ENCODE measurements around the gene PTDSS2.

Gene PTDSS2

DNA sequence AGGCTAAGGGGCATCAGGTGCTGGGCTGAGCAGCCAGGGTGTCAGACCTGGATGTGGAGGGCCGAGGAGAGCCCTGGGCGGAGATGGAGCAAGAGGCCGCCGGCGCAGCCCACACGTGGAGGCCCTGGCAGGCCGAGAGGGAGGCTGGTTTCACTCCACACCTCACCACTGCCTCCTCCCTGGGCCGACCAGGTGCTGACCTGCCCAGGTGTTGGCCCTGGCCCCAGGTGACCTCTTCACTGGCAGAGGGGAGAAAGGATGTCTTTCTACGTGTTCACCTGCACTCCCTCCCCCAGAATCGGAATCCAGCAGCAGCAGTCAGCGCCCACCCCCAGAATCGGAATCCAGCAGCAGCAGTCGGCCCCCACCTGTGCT is 9.0 kb upstream of the PTDSS2 start:
- H3K4me3 ChIP-seq (ENCODE audit: low read depth, low read length): peak overlapping the region; percentile 79
- DNase-seq (ENCODE audit: low read depth): no peak
- TF ChIP-seq, protein P1, sequence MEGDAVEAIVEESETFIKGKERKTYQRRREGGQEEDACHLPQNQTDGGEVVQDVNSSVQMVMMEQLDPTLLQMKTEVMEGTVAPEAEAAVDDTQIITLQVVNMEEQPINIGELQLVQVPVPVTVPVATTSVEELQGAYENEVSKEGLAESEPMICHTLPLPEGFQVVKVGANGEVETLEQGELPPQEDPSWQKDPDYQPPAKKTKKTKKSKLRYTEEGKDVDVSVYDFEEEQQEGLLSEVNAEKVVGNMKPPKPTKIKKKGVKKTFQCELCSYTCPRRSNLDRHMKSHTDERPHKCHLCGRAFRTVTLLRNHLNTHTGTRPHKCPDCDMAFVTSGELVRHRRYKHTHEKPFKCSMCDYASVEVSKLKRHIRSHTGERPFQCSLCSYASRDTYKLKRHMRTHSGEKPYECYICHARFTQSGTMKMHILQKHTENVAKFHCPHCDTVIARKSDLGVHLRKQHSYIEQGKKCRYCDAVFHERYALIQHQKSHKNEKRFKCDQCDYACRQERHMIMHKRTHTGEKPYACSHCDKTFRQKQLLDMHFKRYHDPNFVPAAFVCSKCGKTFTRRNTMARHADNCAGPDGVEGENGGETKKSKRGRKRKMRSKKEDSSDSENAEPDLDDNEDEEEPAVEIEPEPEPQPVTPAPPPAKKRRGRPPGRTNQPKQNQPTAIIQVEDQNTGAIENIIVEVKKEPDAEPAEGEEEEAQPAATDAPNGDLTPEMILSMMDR (IDR thresholded peaks at IDR 0.05; ENCODE audit: insufficient read depth, low read depth, low read length, missing control alignments): no peak

DNA sequence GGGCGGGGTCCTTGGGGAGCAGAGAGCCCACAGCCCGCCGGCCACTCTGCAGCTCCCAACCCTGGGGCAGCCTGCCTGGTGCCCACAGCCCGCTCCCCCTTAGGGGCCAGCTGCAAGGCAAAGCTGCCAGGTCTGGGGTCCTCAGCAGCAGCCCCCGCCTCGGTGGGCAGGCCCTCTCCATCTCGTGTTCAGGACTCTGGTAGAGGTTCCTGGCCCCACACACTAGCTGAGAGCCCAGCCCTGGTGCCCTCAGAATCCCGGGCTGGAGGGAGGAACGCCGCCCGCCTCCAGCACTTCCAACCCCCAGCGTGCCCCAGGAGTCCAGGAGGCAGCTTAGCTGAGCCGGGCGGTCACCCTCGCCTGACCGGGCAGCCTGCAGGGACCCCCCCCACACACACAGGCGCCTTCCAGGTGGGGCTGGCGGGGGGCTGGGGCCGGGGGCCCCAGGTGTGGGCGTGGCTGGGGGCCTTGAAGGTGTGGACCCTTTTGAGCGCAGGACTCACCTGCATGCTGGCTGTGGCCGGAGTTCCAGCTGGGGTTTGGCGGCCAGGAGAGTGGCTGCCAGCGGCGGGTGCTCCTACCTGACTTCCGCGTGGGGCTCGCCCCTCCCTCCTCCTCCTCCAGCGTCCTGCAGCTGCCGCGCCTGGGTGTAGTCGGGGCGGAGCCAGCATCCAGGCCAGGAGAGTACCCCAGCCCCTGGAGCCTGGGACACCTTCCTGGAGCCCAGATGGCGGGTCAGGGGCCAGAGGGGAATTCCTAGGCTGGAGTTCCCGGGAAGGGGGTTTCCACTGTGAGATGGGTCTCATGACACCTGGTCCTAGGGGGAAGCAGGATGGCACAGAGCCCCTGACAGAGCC is 8.4 kb upstream of the PTDSS2 start, which contains the start of gene ANO9:
Gene ANO9, minus strand, starts transcription at position 594 of the 857 bp plus-strand sequence. Its CDS starts 85 bp downstream, at position 509.
- H3K4me3 ChIP-seq (ENCODE audit: low read depth, low read length): peak within 1 kb of the TSS; percentile 79
- TF ChIP-seq, protein P1 (IDR thresholded peaks at IDR 0.05; ENCODE audit: insufficient read depth, low read depth, low read length, missing control alignments): no peak
- peak; percentile 80 for DNase-seq (ENCODE audit: low read depth)

DNA sequence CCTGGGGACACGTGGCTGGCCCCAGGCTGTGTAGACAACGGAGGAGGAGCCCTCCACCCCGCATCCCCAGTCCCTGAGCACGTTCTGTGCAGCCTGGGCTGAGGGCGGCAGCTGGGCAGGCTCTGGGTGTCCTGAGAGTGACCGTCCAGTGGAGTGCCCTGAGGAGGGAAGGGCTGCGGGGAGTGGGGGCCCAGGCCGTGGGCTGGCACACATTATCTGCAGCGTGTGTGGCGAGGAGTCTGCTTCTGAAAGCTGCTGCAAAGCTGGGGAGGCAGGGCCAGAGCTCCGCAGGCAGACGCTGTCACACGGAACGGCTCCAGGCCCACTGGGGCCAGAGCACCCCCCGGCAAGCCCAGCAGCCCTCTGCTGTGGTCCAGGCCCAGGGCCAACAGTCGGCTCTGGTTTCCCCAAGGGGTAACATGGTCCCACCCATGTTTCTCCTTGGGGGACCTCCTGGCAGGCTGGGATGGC is 7.4 kb upstream of the PTDSS2 start:
- no peak for DNase-seq (ENCODE audit: low read depth)
- no peak overlapping the region for H3K4me3 ChIP-seq (ENCODE audit: low read depth, low read length)
- TF ChIP-seq, protein P1 (IDR thresholded peaks at IDR 0.05; ENCODE audit: insufficient read depth, low read depth, low read length, missing control alignments): no peak

DNA sequence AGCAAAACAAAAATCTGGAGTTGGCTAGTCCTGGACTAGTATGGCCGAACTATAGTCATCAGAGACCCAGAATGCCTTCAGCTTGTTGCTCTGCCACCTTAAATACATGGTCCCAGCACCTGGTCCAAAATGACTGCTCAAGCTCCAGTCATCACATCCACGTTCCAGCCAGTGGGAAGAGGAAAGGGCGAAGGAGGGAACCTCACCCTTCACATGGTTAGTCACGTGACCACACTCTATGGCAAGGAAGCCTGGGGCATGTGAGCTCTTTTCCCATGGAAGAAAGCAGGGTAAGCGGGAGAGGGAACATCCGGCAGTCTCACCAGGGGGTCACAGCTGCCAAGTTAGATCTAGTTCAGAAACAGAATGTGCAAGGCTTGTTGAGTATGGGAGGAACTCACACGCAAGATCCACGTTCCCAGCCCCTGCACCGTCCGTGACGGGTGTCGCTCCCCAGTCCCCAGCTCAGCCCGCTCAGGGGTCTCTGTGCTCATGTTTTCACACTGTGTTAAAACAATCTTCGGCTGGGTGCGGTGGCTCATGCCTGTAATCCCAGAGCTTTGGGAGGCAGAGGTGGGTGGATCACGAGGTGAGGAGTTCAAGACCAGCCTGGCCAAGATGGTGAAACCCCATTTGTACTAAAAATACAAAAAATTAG is 6.4 kb upstream of the PTDSS2 start:
- H3K4me3 ChIP-seq (ENCODE audit: low read depth, low read length): no peak overlapping the region
- TF ChIP-seq, protein P1 (IDR thresholded peaks at IDR 0.05; ENCODE audit: insufficient read depth, low read depth, low read length, missing control alignments): no peak
- no peak for DNase-seq (ENCODE audit: low read depth)

DNA sequence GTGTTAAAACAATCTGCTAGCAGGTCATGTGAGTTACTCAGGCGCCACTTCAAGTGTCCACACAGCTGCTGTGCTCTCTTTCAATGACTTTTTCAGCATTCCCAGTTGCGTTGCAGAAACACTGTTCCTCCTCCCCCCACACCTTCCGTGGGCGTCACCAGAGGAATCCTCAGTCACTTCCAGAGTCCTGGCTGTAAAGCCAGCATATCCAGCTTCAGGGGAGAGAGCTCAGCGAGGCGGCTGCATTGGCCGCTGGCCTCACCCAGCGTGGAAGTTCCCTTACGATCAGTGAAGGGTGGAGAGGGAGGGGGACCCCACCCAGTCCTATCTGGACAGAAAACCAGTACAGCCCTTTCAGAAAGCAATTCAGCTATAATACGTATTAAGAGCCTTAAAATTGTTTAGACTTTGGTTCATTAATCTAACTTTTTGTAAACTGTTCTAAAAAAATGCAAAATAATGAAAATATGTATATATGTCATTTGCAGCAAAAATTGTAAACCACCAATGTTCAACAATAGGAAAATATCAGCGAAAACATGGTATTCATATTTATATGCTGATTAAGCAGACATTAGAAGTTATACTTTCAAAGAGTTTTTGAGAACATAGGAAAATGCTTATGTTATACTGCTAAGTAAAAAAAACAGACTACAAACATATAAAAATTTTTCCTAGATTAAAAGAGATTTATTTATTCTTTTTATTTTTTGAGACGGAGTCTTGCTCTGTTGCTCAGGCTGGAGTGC is 5.5 kb upstream of the PTDSS2 start:
- TF ChIP-seq, protein P1 (IDR thresholded peaks at IDR 0.05; ENCODE audit: insufficient read depth, low read depth, low read length, missing control alignments): no peak
- H3K4me3 ChIP-seq (ENCODE audit: low read depth, low read length): no peak overlapping the region
- DNase-seq (ENCODE audit: low read depth): no peak

DNA sequence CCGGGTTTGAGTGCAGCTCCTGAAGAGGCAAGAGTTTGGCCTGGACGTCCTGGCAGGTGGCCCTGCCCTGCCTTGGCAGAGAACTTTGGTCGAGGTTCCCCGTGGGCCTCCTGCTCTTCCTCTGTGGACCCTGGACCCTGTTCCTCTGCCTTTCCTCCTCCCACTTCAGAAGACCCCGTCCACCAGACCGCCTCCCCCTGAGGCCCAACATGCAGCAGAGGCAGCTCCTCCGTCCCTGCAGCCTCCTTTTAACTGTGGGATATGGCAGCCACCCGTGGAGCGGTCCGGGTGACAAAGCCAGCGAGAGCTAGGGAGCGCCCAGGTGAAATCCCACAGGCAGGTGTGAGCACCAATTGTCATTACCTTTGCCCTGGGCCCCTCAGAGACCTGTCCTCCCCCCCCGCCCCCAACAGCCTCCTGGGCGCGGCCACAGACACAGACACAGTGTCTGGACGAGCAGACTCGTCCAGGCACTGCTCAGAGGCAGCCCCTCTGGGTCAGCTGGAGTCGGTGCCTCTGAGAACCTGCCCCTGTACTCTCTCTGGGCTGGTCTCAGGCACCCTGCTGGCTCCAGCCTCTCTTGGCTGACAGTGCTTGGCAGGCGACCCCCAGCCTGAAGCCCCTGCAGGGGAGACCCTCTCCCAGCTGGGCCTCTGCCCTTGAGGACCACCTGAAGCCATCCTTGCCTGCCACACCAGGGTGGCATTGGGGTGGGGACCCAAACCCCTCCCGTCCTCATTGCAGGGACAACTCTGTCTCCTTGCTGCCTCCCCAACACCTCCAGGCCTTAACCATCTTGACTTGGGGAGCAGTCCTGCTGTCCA is 4.1 kb upstream of the PTDSS2 start:
- TF ChIP-seq, protein P1 (IDR thresholded peaks at IDR 0.05; ENCODE audit: insufficient read depth, low read depth, low read length, missing control alignments): no peak
- no peak overlapping the region for H3K4me3 ChIP-seq (ENCODE audit: low read depth, low read length)
- DNase-seq (ENCODE audit: low read depth): no peak
